Measurements from ENCODE around the gene SIN3B.
"Not testable (repeated sequence)": the region's sequence is repeated elsewhere in the genome, so short reads cannot be mapped to it uniquely, and the experiment has no call there.

SIN3B gene

DNA sequence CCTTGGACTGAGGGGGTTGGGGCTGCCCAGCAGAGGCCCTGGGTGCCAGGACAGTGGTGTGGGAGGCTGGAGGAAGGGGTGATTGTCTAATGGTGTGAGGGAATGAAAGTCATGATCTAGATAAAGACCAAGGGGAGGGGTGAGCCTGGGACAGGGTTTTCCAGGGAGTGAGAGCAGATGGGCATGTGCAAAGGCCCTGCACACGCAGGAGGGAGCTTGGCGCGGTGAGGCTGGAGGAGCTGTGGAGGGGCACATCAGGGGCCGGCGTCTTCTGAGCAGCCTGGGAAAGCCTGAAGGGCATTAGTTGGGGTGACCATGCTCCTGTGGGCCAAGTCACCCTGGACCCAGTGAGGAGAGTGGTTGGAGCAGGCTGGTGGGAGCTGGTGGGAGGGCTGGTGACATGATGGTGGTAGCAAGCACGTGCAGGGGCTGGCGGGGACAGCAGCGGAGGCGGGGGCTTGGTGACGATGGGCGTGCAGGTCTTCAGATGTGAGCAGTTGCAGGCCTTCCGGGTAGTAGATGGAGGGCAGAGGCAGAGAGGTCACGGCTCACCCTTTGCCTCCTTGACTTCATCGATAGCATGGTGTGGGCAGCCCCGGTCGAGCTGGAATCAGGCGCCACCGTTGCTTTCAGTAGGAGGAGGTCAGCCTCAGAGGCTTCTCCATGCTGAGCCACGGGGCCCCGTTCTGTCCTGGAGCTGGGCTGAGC is 39.4 kb downstream of the SIN3B start:
- DNase-seq = no peak

DNA sequence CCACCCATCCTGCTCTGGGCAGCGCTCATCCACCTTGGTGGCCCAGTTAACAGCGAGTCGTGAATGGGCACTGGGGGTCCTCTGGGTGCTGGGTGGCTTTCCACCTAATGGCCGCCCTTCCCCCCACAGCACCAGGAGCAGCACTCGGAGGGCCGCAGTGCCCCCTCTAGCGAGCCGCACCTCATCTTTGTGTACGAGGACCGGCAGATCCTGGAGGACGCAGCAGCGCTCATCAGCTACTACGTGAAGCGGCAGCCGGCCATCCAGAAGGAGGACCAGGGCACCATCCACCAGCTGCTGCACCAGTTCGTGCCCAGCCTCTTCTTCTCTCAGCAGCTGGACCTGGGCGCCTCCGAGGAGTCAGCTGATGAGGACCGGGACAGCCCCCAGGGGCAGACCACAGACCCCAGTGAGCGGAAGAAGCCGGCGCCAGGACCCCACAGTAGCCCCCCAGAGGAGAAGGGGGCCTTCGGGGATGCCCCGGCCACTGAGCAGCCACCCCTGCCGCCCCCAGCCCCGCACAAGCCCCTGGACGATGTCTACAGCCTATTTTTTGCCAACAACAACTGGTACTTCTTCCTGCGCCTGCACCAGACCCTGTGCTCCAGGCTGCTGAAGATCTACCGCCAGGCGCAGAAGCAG is 40.3 kb downstream of the SIN3B start:
- no peak for DNase-seq

DNA sequence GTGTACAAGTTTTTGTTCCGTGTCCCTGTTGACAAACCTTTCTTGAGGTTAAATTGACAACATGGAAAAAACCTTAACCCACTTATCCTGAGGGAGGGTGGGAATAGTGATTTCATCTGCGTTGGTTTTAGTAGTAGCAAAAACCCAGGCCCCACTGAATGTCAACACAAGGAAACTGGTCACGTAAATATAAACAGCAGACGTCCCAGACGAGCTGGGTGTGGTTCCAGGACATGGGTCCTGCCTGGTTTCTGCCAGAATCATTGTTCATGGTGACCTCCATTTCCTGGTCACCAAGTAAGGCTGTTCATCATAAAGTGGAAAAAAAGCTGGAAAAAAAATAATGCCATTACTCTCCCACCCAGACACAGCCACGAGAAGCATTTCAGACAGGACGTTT is 42.7 kb downstream of the SIN3B start:
- DNase-seq = no peak

DNA sequence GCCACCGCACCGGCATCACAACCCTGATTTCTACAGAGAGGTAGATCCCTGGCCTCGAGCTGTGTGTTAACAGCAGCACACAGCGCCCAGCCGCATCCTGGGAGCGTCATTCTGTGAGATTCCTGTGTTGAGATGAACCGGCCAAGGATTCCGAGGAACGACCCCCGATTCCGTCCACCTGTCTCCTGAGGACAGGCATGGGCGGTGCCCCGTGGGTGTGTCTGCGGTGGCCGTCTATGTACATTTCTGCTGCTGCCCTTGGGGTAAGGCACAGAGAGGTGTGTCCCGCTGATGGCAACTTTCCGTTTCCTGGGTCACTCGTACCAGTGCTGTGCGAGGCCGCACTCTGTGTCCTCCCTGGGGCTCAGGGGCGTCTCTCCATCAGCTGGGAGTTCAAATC is 43.5 kb downstream of the SIN3B start:
- no peak for DNase-seq

DNA sequence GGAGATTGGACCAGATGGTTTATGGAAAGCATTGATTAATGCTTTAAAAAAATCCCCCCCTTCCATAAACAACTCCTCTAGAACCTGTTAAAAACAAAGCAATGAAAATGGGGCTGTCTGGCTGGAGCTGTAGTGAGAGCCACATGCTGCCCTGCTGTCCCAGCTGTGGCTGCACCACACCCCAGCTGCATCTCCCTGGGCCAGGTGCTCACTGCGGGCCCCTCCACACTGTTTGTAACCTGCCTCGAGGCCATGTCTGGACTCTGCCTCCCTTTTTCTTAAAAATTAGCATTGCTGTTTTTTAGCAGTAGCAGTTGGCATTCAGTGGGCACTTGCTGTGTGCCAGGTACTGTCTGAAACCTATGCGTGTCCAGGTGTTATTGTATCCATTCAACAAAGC is 44.4 kb downstream of the SIN3B start:
- DNase-seq = no peak

DNA sequence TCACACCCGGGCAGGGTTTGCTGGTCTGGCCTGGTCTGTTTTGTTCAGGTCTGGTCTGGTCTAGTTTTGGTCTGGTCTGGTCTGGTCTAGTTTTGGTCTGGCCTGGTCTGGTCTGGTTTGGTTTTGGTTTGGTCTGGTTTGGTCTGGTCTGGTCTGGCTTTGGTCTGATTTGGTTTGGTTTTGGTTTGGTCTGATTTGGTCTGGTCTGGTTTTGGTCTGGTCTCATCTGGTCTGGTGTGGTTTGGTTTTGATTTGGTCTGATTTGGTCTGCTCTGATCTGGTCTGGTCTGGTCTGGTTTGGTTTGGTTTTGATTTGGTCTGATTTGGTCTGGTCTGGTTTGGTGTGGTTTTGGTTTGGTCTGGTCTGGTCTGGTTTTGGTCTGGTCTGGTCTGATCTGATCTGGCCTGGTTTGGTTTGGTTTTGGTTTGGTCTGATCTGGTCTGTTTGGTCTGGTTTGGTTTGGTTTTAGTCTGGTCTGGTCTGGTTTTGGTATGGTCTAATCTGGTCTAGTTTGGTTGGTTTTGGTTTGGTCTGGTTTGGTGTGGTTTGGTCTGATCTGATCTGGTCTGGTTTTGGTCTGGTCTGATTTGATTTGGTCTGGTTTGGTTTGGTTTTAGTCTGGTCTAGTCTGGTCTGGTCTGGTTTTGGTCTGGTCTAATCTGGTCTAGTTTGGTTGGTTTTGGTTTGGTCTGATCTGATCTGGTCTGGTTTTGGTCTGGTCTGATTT is 45.2 kb downstream of the SIN3B start:
- no peak for DNase-seq

DNA sequence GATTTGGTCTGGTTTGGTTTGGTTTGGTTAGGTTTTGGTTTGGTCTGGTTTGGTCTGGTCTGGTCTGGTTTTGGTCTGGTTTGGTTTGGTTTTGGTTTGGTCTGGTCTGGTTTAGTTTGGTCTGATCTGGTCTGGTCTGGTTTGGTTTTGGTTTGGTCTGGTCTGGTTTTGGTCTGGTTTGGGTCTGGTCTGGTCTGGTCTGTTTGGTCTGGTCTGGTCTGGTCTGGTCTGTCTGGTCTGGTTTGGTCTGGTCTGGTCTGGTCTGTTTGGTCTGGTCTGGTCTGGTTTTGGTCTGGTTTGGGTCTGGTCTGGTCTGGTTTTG is 45.7 kb downstream of the SIN3B start:
- DNase-seq = not testable (repeated sequence)

DNA sequence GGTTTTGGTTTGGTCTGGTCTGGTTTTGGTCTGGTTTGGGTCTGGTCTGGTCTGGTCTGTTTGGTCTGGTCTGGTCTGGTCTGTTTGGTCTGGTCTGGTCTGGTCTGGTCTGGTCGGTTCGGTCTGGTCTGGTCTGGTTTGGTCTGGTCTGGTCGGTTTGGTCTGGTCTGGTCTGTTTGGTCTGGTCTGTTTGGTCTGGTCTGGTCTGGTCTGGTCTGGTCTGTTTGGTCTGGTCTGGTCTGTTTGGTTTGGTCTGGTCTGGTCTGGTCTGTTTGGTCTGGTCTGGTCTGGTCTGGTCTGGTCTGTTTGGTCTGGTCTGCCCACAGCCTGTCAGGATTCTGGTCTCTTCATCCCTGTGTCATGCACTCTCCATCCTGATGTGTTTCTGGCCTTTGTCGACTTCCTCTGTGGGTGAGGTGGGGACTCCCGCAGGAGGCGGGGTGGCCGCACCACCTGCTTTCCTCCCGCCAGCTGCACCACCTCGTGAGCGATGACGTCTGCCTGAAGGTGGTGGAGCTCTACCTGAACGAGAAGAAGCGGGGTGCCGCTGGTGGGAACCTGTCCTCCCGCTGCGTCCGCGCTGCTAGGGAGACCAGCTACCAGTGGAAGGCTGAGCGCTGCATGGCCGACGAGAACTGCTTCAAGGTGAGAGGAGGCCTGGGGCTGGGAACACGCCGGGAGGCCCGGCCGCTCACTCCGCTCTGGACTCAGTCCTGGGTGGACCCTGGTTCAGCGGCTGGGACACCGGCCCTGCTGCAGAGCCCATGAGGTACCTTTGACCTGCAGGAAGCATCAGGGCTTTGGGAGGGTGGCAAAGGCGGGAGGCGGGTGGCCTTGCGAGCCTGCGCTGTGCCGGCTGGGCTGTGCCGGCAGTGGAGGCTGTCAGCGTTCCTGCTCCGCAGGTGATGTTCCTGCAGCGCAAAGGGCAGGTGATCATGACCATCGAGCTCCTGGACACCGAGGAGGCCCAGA is 46.7 kb downstream of the SIN3B start:
- DNase-seq = no peak

DNA sequence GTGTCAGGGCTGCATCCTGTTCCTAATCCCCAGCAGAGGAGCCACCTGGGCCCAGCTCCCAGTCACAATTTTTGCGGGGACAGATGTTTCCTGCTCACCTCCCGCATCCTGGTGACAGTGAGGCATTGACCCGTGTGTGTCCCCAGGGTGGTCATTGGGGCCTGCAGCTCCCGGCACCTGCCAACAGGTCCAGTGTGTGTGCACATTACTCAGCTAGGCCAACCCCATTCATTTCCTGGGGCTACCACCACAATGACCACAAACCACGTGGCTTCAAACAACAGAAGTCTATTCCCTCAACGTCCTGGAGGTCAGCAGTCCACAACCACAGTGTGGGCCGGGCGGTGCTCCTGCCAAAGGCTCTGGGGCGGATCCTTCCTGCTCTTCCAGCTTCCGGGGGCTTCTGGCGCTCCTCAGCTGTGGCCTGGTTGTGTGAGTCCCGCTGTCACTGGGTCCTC is 47.7 kb downstream of the SIN3B start:
- no peak for DNase-seq

DNA sequence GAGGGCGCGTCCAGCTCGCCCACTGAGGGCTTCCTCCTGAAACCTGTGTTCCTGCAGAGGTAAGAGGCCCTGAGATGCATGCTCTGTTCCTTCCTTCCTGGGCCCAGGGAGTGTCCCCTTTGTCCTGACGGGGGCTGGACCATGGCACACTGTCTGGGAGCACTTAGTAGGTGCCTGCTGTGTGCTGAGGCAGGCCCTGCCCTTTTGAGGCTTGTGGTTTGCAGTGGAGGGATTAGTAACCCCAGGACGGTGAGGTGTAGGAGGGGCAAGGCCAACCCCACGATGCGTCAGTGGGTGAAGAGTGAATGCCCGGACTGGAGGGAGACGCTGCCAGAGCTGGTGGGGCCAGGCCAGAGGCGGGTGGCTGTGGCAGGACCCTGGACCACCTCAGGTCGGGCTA is 48.4 kb downstream of the SIN3B start:
- no peak for DNase-seq

DNA sequence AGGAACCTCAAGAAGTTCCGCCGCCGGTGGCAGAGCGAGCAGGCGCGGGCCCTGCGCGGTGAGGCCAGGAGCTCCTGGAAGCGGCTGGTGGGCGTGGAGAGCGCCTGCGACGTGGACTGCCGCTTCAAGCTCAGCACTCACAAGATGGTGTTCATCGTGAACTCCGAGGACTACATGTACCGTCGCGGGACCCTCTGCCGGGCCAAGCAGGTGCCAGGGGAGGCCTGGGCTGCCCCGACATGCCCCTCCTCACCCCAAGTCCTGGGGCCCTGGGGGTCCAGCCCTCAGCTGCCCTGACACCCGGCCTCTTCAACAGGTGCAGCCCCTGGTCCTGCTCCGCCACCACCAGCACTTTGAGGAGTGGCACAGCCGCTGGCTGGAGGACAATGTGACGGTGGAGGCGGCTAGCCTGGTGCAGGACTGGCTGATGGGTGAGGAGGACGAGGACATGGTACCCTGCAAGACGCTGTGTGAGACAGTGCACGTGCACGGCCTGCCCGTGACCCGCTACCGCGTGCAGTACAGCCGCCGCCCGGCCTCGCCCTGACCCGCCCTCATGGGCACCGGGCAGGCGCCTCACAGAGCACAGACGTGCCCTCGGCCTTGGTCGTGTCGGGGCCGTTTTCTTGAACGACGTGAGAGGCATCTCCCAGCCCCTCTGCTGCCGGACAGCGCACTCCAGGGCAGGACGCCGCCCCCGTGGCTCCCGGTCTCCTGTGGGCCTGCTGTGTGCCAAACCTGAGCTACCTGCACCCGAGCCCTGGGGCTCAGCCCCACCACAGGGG is 49.2 kb downstream of the SIN3B start:
- no peak for DNase-seq

DNA sequence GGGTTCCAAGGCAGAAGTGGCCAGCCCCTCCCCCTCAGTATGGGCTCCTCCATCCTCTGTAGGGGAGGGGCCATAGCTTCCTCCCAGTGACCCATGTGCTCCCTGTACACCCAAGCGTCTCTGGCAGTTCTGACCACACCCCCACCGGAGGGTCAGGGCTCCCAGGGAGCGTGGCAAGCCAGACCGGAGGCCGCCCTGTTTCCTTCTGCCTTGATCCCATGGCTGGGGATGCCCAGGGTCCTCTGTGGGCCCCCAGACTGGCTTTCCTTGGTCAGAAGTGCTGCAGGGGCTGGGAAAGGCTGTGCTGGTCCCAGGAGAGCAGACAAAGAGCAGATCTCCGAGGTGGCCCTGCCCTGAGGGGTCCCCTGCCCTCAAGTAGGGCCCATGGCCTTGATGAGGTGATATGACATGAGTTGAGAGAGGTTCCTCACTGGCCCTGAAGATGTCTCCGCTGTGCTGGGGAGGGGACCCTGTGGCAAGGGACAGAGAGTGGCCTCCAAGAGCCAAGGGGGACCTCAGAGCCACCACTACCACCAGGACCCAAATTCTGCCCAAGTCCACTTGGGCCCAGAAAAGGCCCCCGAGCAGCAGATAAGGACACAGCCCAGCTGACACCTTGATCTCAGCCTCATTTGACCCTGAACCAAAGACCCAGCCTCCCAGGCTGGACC is 51.8 kb downstream of the SIN3B start:
- no peak for DNase-seq

DNA sequence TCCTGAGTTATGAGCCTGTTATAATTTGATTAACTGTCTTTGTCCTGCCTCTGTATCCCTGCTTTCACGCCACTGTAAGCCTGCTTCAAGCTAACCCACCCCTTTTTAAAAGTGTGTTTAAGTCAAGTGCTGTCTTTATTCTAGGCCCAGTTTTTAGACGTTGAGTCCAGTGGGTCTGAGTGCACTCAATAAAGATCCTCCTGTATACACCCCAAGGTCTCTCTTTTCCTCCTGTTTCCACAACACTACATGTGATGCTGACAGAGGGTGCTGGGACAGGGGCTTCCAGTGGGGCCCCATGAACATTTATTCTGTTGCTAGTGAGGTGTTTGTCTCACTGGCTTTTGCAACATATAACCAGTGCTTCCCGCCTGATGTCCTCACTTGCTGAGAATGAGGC is 52.9 kb downstream of the SIN3B start:
- no peak for DNase-seq

DNA sequence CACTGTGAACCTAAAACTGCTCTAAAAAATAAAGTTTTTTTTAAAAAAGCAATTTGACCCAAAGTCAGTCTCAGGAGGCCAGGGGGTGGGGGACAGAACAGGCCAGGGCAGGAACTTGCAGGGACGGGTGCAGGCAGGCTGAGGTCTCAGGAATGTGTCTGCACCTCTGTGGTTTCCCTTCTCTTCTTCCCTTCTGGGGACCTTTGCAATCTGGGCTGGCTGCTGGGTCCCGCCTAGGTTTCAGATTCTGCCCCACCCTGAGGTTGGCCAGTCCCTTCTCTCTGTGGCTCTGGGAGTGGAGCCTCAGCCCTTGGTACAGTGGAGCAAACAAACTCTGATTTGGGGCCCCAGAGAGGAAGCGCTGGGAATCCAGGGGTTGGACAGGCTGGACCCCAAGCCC is 54.3 kb downstream of the SIN3B start:
- DNase-seq = no peak

DNA sequence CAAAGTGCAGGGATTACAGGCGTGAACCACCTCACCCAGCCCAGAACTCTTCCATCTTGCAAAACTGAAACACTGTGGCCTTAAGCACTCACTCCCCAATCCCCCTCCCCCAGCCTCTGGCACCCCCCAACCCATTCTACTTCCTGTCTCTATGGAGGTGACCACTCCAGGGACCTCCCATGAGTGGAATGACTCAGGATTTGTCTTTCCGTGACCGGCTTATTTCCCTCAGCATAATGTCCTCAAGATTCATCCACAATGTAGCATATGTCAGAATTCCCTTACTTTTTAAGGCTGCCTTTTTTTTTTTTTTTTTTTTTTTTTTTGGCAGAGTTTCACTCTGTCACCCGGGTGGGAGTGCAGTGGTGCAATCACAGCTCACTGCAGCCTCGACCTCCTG is 56.0 kb downstream of the SIN3B start:
- no peak for DNase-seq

DNA sequence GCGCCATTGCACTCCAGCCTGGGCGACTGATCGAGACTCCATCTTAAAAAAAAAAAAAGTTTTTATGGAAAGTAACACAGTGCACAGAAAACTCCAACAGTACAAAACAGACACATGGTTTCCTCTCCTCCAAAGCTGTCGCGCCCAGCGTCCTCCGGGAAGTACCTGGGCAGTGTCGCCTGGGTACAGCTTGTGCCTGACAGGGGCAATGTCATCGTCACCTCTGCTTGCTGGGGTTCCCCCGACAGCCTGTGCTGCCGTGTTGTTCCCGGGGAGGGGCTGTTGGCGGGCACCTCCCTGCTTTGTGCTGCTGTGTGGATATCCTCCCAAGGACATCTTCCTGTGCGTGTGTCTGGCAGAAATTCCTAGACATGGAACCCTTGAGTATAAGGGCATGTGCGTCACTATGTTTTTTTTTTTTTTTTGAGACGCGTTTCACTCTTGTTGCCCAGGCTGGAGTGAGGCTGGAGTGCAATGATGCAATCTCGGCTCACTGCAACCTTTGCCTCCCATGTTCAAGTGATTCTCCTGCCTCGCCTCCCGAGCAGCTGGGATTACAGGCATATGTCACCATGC is 57.2 kb downstream of the SIN3B start:
- DNase-seq = no peak

DNA sequence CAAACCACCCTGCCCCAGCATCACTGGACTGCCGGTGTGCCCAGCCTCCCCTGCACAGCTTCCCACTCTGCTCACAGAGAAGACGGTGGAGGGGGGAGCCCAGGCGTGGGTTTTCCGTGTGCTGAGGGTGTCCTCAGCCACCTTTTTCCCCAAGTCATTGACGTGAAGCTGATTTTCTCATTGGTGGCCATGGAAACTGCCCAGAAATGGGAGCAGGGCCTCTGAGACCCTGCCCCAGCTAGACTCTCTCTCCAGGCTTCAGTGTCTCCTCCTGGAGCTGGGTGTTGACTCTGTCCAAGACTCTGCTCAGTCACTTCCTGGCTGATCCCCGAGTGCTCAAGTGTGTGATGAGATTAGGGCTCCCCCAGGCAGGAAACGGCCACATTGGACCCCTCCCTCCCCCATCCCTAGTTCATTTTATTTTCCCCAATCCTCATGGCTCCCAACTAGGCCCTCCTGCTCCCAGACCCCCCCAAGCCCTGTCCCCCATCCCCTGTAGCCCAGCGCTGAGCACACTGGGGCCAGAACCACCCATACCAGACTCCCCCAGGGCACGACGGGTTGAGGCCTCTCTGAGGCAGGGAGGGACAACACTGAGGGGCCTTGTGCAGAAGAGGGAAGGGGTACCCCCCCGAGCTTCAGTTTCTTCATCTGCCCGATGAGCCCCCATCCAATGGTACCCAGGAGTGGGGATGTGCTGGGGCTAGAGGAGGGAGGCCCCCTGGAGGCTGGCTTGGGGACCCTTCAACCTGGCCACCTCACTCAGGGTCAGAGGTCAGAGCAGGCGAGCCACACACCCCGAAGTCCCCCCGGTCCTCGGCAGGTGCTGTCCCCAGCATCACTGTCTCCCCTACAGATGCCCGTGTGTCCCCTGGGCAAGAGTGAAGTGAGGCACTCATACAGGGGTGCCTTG is 58.4 kb downstream of the SIN3B start:
- no peak for DNase-seq

DNA sequence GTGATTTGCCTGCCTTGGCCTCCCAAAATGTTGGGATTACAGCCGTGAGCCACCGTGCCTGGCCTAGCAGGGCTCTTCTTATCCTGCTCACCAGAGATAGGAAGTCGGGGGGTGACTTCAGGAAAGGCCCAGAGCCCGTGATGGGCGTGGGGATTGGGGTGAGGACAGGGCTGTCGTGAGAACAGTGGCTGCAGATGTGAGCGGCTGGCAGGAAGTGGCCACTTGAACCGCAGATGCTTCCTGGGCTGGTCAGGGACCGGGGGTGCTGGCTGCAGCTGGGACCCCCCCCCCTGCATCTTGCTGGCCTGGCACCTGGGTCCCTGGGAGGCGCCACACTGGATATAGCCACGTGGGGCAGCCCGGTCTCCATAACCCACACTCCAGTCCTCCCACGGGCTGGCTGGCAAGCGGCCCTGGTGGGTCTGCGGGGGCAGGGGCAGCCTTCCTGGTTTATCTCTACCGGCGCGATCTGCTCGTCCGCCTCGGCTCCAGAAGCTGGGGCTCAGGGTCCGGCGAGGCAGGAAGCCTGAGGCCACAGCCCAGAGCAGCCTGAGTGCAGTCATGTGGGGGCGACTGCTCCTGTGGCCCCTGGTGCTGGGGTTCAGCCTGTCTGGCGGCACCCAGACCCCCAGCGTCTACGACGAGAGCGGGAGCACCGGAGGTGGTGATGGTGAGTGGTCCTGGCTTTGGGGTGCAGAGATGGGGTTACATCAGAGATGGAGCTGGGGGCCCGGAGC is 59.6 kb downstream of the SIN3B start, which contains the start of gene F2RL3:
TSS of gene F2RL3 (plus strand) at position 371 of the 737 bp plus-strand sequence. CDS start at position 562, 191 bp downstream.
- DNase-seq = no peak

DNA sequence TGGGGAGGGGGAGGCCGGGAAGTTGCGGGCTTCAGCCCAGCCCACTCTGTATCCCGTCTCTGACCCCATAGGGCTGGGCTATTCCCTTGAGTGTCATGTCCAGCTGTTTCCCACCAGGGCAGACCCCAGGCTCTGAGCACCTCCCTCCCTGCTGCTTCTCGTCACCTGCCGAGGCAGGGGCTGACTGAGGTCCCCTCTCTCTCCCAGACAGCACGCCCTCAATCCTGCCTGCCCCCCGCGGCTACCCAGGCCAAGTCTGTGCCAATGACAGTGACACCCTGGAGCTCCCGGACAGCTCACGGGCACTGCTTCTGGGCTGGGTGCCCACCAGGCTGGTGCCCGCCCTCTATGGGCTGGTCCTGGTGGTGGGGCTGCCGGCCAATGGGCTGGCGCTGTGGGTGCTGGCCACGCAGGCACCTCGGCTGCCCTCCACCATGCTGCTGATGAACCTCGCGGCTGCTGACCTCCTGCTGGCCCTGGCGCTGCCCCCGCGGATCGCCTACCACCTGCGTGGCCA is 60.2 kb downstream of the SIN3B start:
- no peak for DNase-seq

Measured in activated T-cell treated with anti-CD3 and anti-CD28 coated beads for 4 hours (primary cell).